ENCODE data around the gene PSD2.
A peak's percentile ranks its signal among the peaks of the same experiment; 100 is the strongest.

PSD2 gene

GRCh38 chr5:139864716-139865483 lies 69.3 kb downstream of the PSD2 start:
- CTCF ChIA-PET: interaction anchor here (0.6 to 2.5 kb wide), 10 partner anchors 10 to 1563 kb away, joined by 3 to 20 read pairs (median 4); no protein-coding TSS in a partner anchor
- peak overlapping the region; percentile 23; the same call in 1 of the 2 replicates for H3K27ac ChIP-seq
- no peak for DNase-seq (ENCODE audit: low spot score)
- POLR2A ChIA-PET (ENCODE audit: low non-redundant PET): no interaction called here
- no peak for TF ChIP-seq CTCF (conservative IDR thresholded peaks at IDR 0.05; ENCODE audit: low read depth)

GRCh38 chr5:139867109-139867508 lies 71.5 kb downstream of the PSD2 start:
- no peak for TF ChIP-seq CTCF (conservative IDR thresholded peaks at IDR 0.05; ENCODE audit: low read depth)
- no peak for DNase-seq (ENCODE audit: low spot score)
- ChIA-PET CTCF (interaction anchor here (1.4 to 2.2 kb wide), 2 partner anchors 11 to 101 kb away, joined by 5 to 12 read pairs; no protein-coding TSS in a partner anchor), POLR2A (ENCODE audit: low non-redundant PET) (no interaction called here)
- H3K27ac ChIP-seq: no peak overlapping the region

- H3K27ac ChIP-seq: no peak overlapping the region
- TF ChIP-seq CTCF (conservative IDR thresholded peaks at IDR 0.05; ENCODE audit: low read depth): no peak
- DNase-seq (ENCODE audit: low spot score): no peak
- CTCF ChIA-PET: interaction anchor here (0.6 to 1.4 kb wide), 3 partner anchors 11 to 101 kb away, joined by 3 to 5 read pairs (median 4); no protein-coding TSS in a partner anchor
- POLR2A ChIA-PET (ENCODE audit: low non-redundant PET): no interaction called here
Measured at GRCh38 chr5:139867581-139867980, 72.0 kb downstream of the PSD2 start.

- no peak for TF ChIP-seq CTCF (conservative IDR thresholded peaks at IDR 0.05; ENCODE audit: low read depth)
Measured at GRCh38 chr5:139869042-139869790, 73.6 kb downstream of the PSD2 start.

GRCh38 chr5:139870677-139871076 lies 75.1 kb downstream of the PSD2 start:
- H3K27ac ChIP-seq: no peak overlapping the region
- ChIA-PET CTCF (interaction anchor here (0.6 to 3.2 kb wide), 2 partner anchors 63 to 98 kb away, joined by 3 to 14 read pairs; no protein-coding TSS in a partner anchor), POLR2A (ENCODE audit: low non-redundant PET) (no interaction called here)
- DNase-seq (ENCODE audit: low spot score): no peak
- TF ChIP-seq CTCF (conservative IDR thresholded peaks at IDR 0.05; ENCODE audit: low read depth): no peak

More at GRCh38 chr5:139869042-139869790, 73.6 kb downstream of the PSD2 start:
- H3K27ac ChIP-seq: no peak overlapping the region
- DNase-seq (ENCODE audit: low spot score): no peak
- ChIA-PET CTCF (no interaction called here), POLR2A (ENCODE audit: low non-redundant PET) (no interaction called here)

- ChIA-PET CTCF (interaction anchor here (0.6 to 3.2 kb wide), 7 partner anchors 8 to 106 kb away, joined by 3 to 14 read pairs (median 3); no protein-coding TSS in a partner anchor), POLR2A (ENCODE audit: low non-redundant PET) (no interaction called here)
- no peak for TF ChIP-seq CTCF (conservative IDR thresholded peaks at IDR 0.05; ENCODE audit: low read depth)
- DNase-seq (ENCODE audit: low spot score): no peak
- H3K27ac ChIP-seq: peak overlapping the region; percentile 33
Measured at GRCh38 chr5:139871614-139872013, 76.0 kb downstream of the PSD2 start.
